ENCODE results near the gene GAA.
"Not testable (repeated sequence)": the region's sequence is repeated elsewhere in the genome, so short reads cannot be mapped to it uniquely, and the experiment has no call there.

Gene GAA

DNA sequence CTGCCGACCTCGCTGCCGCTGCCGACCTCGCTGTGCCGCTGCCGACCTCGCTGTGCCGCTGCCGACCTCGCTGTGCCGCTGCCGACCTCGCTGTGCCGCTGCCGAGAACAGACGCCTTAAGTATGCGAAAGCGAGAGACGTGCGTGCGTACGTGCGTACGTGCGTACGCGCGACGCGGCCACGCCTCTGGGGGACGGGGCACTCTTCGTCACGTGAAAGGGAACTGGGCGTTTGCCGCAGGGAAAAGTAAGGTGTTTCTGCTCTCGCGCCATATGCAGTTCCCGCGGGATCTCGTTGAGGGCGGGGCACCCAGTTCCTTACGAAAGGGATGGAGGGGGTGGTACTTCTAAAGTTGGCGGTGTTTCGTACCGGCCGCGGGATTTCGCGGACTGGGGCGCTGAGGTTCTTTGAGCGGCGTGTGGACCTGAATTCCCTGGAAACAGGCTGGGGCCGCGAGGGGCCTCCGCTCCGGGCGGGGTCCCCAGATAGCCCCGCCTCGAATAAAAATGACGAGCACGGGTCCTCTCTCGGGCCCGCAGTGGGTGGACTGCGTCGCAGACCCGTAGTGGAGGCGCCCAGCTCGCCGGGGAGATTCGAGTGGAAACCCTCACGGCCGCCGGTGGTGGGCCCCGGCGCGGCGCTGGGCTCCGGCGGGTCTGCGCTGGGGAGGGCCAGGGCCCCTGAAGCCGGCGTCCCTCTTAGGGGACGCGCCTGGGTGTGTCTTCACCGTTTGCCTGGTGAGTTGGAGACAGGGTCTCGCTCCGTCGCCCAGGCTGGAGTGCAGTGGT lies 45.8 kb downstream of the GAA start, which contains the start of gene EIF4A3:
Gene EIF4A3, minus strand, starts transcription at position 94 of the 788 bp plus-strand sequence. CDS start 167 bp downstream, outside the sequence.
- peak; percentile 89 to 99 for DNase-seq

DNA sequence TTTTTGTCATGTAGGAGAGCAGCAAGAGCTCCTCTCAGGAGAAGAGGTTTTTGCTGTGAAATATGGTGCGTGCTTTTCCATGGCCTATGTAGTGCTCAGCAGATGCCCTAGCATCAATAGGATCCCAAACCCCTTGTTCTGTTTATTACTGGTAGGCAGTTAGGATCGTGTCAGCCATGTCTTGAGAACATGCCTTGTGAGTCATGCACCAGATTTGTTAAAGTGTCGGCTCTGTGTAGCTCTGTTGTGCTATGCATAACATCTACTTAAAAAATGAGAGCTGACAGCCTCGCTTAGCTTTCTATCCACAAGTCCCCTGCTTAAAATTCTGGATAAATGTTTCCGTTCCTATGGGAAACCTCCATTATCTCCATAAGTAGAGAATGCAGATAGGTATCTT lies 50.0 kb downstream of the GAA start:
- DNase-seq = no peak

DNA sequence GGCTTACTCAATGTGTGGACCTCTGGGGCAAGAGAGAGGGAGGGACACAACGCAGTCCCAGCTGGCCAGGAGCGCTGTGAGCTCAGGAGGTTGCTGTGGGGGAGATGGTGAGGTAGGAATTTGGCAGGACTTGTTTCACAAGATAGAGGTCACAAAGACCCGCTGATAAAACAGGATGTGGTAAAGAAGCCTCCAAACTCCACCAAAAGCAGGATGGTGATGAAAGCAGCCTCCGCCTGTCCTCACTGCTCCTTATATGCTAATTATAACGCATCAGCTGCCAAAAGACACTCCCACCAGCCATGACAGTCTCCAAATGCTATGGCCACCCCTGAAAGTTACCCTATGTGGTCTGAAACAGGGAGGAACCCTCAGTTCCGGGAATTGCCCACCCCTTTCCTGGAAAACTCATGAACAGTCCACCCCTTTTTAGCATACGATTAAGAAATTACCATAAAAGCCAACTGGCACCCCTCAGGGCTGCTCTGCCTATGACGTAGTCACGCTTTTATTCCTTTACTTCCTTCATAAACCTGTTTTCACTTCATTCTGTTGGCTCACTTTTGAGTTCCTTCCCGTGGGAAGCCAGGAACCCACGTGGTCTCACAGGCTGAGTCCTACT lies 50.8 kb downstream of the GAA start:
- DNase-seq = no peak

DNA sequence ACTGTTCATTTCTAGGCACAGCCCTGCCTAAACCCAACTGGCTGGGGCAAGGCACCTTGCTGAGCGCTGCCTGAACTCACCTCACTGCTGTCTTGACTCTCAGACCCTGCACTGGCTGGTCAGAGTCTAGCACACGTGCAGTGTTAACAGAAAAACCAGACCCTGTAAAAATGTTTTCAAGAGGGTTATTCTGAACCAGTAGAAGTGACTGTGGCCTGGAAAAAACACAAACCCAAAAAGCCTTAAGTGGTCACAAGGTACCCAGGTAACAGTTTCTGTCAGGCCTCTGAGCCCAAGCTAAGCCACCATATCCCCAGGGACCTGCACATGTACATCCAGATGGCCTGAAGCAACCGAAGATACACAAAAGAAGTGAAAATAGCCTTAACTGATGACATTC lies 51.6 kb downstream of the GAA start:
- no peak for DNase-seq

DNA sequence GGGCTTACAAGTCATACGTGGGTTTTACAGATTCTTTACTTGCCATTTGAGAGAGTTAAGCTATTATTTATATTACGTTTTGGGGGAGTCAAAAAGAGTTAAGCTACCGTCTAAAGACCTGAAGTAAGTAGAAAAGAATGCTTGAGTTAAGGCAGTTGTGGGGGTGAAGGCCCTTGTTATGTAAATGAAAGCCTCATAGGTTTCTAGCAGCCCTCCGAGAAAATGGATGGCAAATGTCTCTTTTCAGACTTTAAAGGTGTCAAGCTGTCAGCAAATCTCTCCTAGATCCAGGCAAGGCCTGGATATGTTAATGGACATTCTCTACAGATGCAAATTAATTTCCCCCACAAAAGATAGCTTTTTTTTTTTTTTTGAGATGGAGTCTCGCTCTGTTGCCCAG lies 52.8 kb downstream of the GAA start:
- DNase-seq = no peak

DNA sequence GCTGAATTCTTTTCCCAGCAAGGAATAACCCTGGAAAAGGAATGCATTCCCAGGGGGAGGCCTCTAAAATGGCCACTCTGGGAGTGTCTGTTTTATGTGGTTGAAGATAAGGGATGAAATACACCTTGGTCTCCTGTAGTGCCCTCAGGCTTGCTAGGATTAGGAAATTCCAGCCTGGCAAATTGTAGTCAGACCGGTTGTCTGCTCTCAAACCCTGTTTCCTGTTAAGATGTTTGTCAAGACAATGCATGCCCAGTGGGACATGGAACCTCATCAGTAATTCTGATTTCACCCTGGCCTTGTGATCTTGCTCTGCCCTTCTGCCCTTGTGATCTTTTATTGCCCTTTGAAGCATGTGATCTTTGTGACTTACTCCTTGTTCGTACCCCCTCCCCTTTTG lies 54.2 kb downstream of the GAA start:
- not testable (repeated sequence) for DNase-seq

DNA sequence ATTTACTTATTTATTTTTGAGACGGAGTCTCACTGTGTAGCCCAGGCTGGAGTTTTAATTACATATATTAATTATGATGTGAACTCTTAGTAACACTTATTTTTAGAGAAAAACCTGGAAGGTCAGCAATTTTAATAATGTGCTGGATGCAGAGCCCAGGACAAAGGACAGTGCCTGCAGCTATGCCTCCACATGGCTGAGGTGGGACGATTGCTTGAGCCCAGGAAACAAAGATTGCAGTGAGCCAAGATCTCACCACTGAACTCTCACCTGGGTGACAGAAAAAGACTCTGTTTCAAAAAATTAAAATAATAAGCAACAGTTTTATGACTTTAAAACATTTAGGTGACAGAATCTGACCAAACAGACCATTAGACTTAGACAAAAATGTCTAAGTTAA lies 57.5 kb downstream of the GAA start:
- no peak for DNase-seq

DNA sequence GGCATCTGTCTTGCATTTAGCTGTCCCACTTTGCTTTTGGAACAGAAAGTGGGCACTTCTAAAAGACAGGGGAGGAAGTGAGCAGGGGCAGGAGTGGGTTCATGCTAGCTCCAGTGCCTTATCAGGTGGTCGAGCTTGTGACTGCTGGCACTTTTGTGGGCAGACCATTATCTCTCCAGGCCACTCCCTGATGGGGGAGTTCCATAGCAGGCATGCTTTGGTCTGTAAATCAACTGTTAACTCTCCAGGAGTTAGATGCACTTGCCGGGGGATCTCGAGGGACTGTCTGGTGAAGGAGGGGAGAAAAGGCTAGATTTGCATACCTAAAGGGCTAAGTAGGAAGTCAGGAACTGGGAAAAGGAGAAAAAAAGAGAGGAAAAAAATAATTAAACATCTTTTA lies 59.2 kb downstream of the GAA start:
- DNase-seq = no peak

DNA sequence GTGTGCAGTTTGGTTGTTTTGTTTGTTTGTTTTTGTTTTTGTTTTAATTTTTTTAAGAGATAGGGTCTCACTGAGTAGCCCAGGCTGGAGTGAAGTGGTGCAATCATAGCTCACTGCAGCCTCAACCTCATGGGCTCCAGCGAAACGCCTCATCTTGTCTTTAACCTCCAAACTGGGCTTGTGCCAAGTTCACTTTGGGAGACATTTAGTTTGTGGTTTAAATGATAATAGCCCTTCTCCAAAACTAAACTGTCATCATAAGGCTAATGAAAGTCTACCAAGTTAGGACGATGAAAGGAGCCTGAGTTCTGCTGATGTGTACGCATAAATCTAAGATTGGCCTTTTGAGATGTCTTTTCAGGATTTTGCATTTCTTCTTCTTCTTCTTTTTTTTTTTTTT lies 62.0 kb downstream of the GAA start:
- DNase-seq = no peak

DNA sequence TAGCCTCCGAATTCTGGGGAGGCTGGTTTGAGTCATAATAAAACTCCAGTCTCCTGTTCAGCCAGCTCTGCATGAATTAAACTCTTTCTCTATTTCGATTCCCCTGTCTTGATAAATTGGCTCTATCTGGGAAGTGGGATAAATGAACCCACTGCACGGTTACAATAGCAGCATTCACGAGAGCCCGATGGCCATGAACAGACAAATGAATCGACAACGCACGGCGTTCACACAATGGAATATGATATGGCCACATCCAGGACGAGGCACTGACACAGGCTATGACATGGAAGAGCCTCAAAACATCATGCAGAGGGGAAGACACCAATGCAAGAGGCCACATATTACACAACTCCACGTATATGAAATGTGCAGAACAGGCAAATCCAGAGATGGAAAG lies 62.8 kb downstream of the GAA start:
- no peak for DNase-seq

DNA sequence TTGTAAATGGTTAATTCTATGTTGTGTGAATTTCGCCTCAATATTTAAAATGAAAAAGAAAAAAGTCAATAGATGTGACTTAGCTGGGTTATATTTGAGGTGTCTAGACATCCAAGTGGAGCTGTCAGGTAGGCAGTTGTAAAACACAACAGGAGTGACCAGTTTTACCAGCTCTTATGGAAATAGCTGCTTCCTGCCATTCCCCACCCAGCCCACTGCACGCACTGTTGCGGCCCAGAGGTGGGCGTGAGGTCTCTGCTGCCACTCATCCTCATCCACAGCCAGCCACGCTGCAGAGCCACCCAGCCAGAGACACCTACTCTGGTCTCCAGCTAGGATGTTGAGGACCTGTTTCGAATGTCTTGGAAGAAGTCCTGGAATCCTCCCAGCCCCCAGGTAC lies 65.1 kb downstream of the GAA start:
- no peak for DNase-seq

DNA sequence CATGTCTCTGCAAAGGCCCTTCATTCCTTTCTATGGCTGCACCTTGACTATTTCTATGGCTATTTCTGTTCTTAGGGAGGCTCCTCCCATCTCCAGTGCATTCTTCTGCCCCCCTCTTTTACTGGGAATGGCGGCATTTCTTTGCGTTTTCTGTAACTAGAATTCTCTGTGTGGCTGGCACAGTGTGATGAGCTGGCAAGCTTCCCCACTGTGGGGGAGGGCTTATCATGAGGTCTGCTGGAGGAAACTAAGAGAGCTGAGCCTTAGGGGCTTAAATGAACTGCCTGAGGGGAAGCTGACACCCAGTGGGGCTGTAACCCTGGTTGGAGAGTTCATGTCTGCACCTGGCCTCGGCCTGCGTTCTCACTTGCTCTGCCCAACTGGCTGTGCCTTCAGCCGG lies 67.0 kb downstream of the GAA start:
- DNase-seq = no peak

DNA sequence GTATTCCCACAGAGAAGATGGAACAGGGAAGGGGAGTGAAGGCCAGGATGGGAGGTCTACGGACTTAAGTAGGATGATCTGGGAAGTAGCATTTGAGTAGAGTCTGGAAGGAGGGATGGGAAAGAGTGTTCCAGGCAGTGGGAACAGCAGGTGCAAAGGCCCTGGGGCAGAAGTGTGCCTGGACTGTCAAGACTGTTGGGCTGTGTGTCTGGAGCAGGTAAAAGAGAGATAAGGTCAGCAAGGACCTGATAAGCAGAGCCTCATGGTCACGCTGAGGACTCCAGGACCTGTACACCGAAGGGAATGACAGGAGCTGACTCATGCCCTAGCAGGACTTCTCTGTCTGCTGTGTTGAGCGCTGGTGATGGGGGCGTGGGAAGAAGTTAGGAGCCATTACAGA lies 67.7 kb downstream of the GAA start:
- no peak for DNase-seq
